ENCODE data around the gene SPNS2. TPM values are rescaled to one million over a fixed set of nuclear protein-coding genes. Genes with fewer than 3 reads are reported as not detected.

Gene SPNS2
- total RNA-seq, 1 donor from 2014 or later, result 187 TPM

DNA sequence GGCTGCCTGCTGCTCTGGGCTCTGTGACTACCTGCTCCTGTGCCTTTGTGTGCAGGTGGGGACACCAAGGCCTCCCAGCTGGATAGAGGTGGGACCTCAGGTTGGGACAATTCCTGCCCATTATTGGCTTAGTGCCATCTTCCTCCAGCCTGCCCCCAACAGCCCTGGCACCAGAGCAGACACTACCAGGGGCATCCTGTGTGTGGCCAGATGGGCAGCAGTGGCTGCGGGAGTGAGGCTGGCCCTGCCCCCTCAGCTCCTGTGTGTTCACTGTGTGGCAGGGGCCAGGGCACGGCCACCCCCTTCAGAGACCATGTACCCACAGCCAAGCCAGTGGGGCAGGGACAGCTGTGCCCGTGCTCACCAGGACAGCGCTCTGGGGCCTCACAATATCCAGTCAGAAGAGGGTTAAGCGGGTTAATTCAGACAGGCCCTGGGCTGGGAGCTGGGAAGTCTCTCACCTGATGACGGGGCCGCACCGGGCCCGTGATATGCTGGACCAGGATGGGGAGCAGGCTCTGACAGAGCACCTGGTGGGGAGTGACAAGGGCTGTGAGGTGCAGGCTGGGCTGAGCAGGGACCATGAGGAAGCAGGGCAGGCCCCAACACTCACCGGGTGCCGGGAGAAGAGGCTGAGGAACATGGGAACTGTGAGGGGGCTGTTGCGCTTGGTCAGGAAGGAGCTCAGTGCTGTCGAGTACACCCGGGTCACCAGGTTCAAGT lies 43.5 kb downstream of the SPNS2 start:
- peak; percentile 7 for DNase-seq (ENCODE audit: low spot score)
- TF ChIP-seq CTCF (IDR thresholded peaks at IDR 0.05; ENCODE audit: unreplicated experiment), result no peak
- H3K9me3 Mint-ChIP-seq (ENCODE audit: unreplicated experiment), result no peaks in the 10 kb centered on the region
- H3K4me3 Mint-ChIP-seq (ENCODE audit: unreplicated experiment), result peak overlapping the region; percentile 42
- peak overlapping the region; percentile 67 for H3K27ac Mint-ChIP-seq (ENCODE audit: unreplicated experiment)
- H3K36me3 Mint-ChIP-seq (ENCODE audit: low read depth, unreplicated experiment), result no peaks in the 10 kb centered on the region
- peaks cover 12% of the 10 kb centered on the region for H3K4me1 Mint-ChIP-seq (ENCODE audit: unreplicated experiment)
- peaks cover 54% of the 10 kb centered on the region for H3K27me3 Mint-ChIP-seq (ENCODE audit: unreplicated experiment)

DNA sequence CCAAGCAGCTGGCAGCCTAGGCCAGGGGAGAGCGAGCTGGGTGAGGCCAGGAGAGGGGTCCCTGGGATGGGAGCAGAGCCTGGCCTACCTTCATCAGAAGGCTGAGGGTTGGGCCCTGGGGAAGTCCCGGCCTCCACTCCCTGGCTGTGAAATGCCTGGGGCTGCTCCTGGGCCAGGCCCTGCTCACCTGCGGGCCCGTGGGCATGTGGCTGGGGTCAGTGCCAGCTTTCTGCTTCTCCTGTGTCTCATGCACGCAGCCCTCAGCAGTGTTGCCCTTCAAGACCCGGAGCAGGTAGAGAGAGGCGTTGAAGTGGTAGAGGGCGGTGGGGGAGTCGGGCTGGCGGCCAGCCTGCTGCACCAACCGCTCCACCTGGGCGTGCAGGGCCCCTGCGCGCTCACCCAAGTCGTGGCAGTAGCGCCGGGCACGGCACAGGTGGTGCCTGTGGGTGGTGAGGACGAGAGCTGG lies 44.1 kb downstream of the SPNS2 start:
- no peak for TF ChIP-seq CTCF (IDR thresholded peaks at IDR 0.05; ENCODE audit: unreplicated experiment)
- H3K36me3 Mint-ChIP-seq (ENCODE audit: low read depth, unreplicated experiment), result no peaks in the 10 kb centered on the region

GRCh38 chr17:4543557-4544026 lies 44.9 kb downstream of the SPNS2 start:
- peak overlapping the region; percentile 21 for H3K4me3 Mint-ChIP-seq (ENCODE audit: unreplicated experiment)
- peak; percentile 12 for DNase-seq (ENCODE audit: low spot score)
- H3K27me3 Mint-ChIP-seq (ENCODE audit: unreplicated experiment), result peaks cover 51% of the 10 kb centered on the region
- H3K36me3 Mint-ChIP-seq (ENCODE audit: low read depth, unreplicated experiment), result no peaks in the 10 kb centered on the region
- H3K27ac Mint-ChIP-seq (ENCODE audit: unreplicated experiment), result peak overlapping the region; percentile 57
- no peaks in the 10 kb centered on the region for H3K9me3 Mint-ChIP-seq (ENCODE audit: unreplicated experiment)
- H3K4me1 Mint-ChIP-seq (ENCODE audit: unreplicated experiment), result peaks cover 8% of the 10 kb centered on the region
- TF ChIP-seq CTCF (IDR thresholded peaks at IDR 0.05; ENCODE audit: unreplicated experiment), result no peak

More for the DNA sequence above, 44.1 kb downstream of the SPNS2 start:
- H3K4me1 Mint-ChIP-seq (ENCODE audit: unreplicated experiment), result peaks cover 10% of the 10 kb centered on the region
- DNase-seq (ENCODE audit: low spot score), result peak; percentile 14
- H3K4me3 Mint-ChIP-seq (ENCODE audit: unreplicated experiment), result no peak overlapping the region
- peaks cover 51% of the 10 kb centered on the region for H3K27me3 Mint-ChIP-seq (ENCODE audit: unreplicated experiment)
- no peak overlapping the region for H3K27ac Mint-ChIP-seq (ENCODE audit: unreplicated experiment)
- no peaks in the 10 kb centered on the region for H3K9me3 Mint-ChIP-seq (ENCODE audit: unreplicated experiment)

DNA sequence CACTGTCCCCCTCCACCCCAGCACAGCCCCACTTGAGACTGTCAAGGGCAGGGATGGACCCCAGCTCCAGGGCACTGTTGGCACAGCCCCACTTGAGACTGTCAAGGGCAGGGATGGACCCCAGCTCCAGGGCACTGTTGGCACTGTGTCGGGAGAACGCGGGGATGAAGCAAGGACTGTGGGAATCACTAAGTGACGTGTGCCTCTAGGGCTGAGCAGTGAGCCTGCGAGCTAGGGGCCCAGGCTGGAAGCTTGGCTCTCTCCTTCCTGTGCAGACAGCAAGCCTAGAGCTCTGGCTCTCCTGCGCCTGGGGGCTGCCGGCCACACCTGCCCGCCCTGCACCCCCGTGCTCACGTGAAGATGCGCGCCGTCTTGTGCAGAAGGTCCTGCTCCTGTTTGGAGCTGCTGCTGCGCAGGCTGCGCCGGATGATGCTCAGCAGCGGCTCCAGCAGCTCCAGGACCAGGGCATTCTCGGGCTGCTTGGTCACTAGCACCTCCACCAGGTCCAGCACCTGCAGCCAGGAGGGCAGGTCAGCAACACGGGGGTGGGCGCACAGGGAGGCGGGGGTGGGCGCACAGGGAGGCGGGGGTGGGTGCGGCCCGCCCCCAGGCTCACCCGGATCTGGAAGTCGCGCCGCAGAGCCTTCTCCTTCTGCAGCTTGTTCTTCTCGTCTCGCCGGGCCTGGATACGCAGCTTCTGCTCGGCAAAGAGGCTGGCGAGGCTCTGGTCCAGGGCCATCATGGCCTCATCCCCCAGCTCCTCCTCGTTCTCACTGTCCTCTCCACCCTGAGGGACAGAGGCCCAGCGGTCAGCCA lies 45.7 kb downstream of the SPNS2 start:
- Mint-ChIP-seq H3K36me3 (ENCODE audit: low read depth, unreplicated experiment) (no peaks in the 10 kb centered on the region), H3K27ac (ENCODE audit: unreplicated experiment) (peak overlapping the region; percentile 57), H3K27me3 (ENCODE audit: unreplicated experiment) (peaks cover 48% of the 10 kb centered on the region), H3K4me1 (ENCODE audit: unreplicated experiment) (peaks cover 8% of the 10 kb centered on the region), H3K9me3 (ENCODE audit: unreplicated experiment) (no peaks in the 10 kb centered on the region), H3K4me3 (ENCODE audit: unreplicated experiment) (peak overlapping the region; percentile 21)
- DNase-seq (ENCODE audit: low spot score), result peak; percentile 7
- TF ChIP-seq CTCF (IDR thresholded peaks at IDR 0.05; ENCODE audit: unreplicated experiment), result no peak

DNA sequence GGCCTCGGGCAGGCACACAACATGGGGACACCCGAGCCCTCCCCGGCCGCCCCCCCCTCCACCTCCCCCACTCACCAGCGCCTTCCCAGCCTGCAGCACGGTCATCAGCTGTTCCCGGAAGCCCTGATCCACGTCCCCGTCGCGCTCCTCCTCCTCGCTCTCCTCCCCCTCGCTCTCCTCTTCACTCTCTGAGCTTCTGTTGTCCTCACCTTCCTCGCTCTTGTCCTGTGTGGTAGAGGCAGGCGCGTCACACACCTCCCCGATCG lies 46.2 kb downstream of the SPNS2 start:
- H3K4me1 Mint-ChIP-seq (ENCODE audit: unreplicated experiment), result peaks cover 8% of the 10 kb centered on the region
- no peaks in the 10 kb centered on the region for H3K9me3 Mint-ChIP-seq (ENCODE audit: unreplicated experiment)
- no peak overlapping the region for H3K27ac Mint-ChIP-seq (ENCODE audit: unreplicated experiment)
- no peak for DNase-seq (ENCODE audit: low spot score)
- no peaks in the 10 kb centered on the region for H3K36me3 Mint-ChIP-seq (ENCODE audit: low read depth, unreplicated experiment)
- peaks cover 48% of the 10 kb centered on the region for H3K27me3 Mint-ChIP-seq (ENCODE audit: unreplicated experiment)
- TF ChIP-seq CTCF (IDR thresholded peaks at IDR 0.05; ENCODE audit: unreplicated experiment), result no peak
- peak overlapping the region; percentile 25 for H3K4me3 Mint-ChIP-seq (ENCODE audit: unreplicated experiment)
